Naive thymus-derived CD4-positive, alpha-beta T cell (primary cell): ENCODE data around the gene APOD. TPM values are rescaled to one million over a fixed set of nuclear protein-coding genes. Genes with fewer than 3 reads are reported as not detected.
"Not testable (repeated sequence)": the region's sequence is repeated elsewhere in the genome, so short reads cannot be mapped to it uniquely, and the experiment has no call there.

ENCODE experiments used
- ATAC-seq: fragments of 150-1000 bp; cut with Tn5 transposase; 2 replicates; pipeline ENCODE4 v1.10.0; 2021; ENCODE audit warnings: mild to moderate bottlenecking, moderate library complexity
- CTCF ChIA-PET: fragments of 350-600 bp; sonication (Branson Sonifier 250); formaldehyde crosslinking; loops from one replicate; lab custom pipeline; 2021; ENCODE audit warnings: antibody characterized with exemption; lab: Charles Lee
- POLR2A ChIA-PET: fragments of 350-600 bp; sonication (Branson Sonifier 250); formaldehyde crosslinking; loops from one replicate; lab custom pipeline; 2021; ENCODE audit warnings: antibody characterized with exemption, inconsistent platforms; lab: Charles Lee
- DNase-seq, 9 donors: peaks; one replicate each; pipeline versions ENCODE4 v3.0.0 to v3.0.0-alpha.2; 2020 to 2022; ENCODE audit warnings: mixed read lengths in 1 of 9
- H3K27ac ChIP-seq: one replicate; pipeline ENCODE4 v1.7.0; 2013; ENCODE audit warnings: mild to moderate bottlenecking, low read depth, low read length, moderate library complexity
- H3K27me3 ChIP-seq, 2 donors: one replicate each; pipeline ENCODE4 v1.7.0; 2013; ENCODE audit warnings: low read length in 2 of 2, mild to moderate bottlenecking in 2 of 2, moderate library complexity in 2 of 2; ENCODE audit not compliant: control insufficient read depth in 2 of 2, insufficient read depth in 2 of 2
- H3K36me3 ChIP-seq, 3 experiments: 1 replicate in 2 of 3; 2 replicates in 1 of 3; pipeline ENCODE4 v1.7.0; 2013; ENCODE audit warnings: low read length in 3 of 3, mild to moderate bottlenecking in 3 of 3, moderate library complexity in 1 of 3; ENCODE audit not compliant: insufficient read depth in 3 of 3, control insufficient read depth in 2 of 3
- H3K4me1 ChIP-seq, 2 donors: one replicate each; pipeline ENCODE4 v1.7.0; 2013; ENCODE audit warnings: low read length in 2 of 2, mild to moderate bottlenecking in 2 of 2, moderate library complexity in 1 of 2; ENCODE audit not compliant: control insufficient read depth in 2 of 2, insufficient read depth in 2 of 2
- H3K4me3 ChIP-seq: 2 replicates; pipeline ENCODE4 v1.7.0; 2013; ENCODE audit warnings: mild to moderate bottlenecking, low read length
- H3K9me3 ChIP-seq, 3 experiments: 1 replicate in 2 of 3; 2 replicates in 1 of 3; pipeline ENCODE4 v1.7.0; 2013; ENCODE audit warnings: low read length in 3 of 3; ENCODE audit not compliant: control insufficient read depth in 2 of 3
- H3K27ac Mint-ChIP-seq, 9 donors: one replicate each; pipeline ENCODE4 v1.8.0; 2020 to 2022; ENCODE audit warnings: mixed read lengths in 9 of 9, mild to moderate bottlenecking in 8 of 9, moderate library complexity in 5 of 9, inconsistent platforms in 2 of 9
- H3K27me3 Mint-ChIP-seq, 5 donors: one replicate each; pipeline ENCODE4 v1.8.0; 2021 to 2022; ENCODE audit warnings: mixed read lengths in 5 of 5, mild to moderate bottlenecking in 1 of 5
- H3K36me3 Mint-ChIP-seq, 5 donors: one replicate each; pipeline ENCODE4 v1.8.0; 2020 to 2022; ENCODE audit warnings: mixed read lengths in 5 of 5, mild to moderate bottlenecking in 3 of 5, inconsistent platforms in 1 of 5
- H3K4me1 Mint-ChIP-seq, 7 donors: one replicate each; pipeline ENCODE4 v1.8.0; 2020 to 2022; ENCODE audit warnings: mixed read lengths in 7 of 7, mild to moderate bottlenecking in 3 of 7, inconsistent platforms in 1 of 7
- H3K4me3 Mint-ChIP-seq, 10 donors: one replicate each; pipeline ENCODE4 v1.8.0; 2020 to 2022; ENCODE audit warnings: mild to moderate bottlenecking in 10 of 10, mixed read lengths in 10 of 10, moderate library complexity in 6 of 10, inconsistent platforms in 2 of 10
- H3K9me3 Mint-ChIP-seq, 11 donors: one replicate each; pipeline ENCODE4 v1.8.0; 2020 to 2022; ENCODE audit warnings: mixed read lengths in 11 of 11, mild to moderate bottlenecking in 4 of 11, inconsistent platforms in 1 of 11, moderate library complexity in 1 of 11
- intact Hi-C, 2 donors: fragments of 100-400 bp; cut with micrococcal nuclease; formaldehyde crosslinking; loops; one replicate each; pipeline ENCODE4 v1.15.1; 2023
- polyA plus RNA-seq, 2 donors: library from polyadenylated mRNA; unstranded; fragments of 300-500 nt; fragmentation: Illumina TruSeq; gene quantifications; one replicate each; pipeline ENCODE4 v1.2.3, GENCODE V29; 2021
- total RNA-seq, 6 experiments: library from RNA in 5 of 6; stranded (reverse) in 5 of 6; gene quantifications; 1 replicate in 5 of 6; 2 replicates in 1 of 6; pipeline ENCODE4 v1.2.3 and lab custom pipeline; 2021 to 2026

Gene APOD
- total and polyA plus RNA-seq, 7 experiments from 2014 or later: 0.56 TPM; not detected in 6

DNA sequence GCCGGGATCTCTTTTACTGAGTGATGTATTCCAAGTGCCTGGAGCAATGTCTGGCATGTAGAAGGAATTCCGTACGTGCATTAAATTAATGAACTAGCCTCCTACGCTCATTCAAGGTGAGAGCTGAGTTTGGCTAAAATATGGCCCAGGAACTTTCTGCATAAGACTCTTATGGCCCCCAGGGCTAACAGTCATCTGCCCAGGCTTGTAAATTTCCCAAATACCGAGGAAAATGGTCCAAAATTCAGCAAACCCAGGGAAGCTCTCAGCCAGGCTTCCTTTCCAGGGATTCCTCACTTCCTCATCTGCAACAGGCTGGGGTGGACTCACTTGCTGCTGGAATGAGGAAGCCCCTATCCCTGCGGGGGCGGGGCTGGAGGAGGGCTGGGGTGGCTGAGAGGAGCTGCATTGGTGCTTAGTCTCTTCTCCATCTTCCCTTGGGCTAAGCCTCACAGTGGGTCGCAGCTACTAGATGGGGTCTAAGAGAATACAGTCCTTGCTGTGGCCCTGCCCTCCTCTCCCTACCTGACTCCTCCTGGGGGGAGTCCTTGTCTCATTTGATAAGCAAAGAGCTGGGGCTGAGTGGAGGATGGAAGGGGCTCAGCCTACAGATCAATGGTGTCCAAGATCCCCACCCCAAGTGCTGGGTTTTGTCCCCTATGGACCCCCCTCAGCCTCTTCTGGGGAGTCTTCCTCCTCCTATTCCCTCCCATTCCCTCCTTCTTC, 28.5 kb upstream of the APOD start:
- Mint-ChIP-seq H3K9me3 (peaks cover 0 to 30% (median 5%) of the 10 kb centered on the region in 11 donors), H3K4me3 (no peak overlapping the region), H3K27ac (peak overlapping the region in 6 of 9 donors; percentile 11 to 84 (median 67)), H3K27me3 (peaks cover 0 to 2% (median 0%) of the 10 kb centered on the region in 5 donors), H3K36me3 (peaks cover 0 to 30% (median 7%) of the 10 kb centered on the region in 5 donors), H3K4me1 (peaks cover 26 to 63% (median 43%) of the 10 kb centered on the region in 7 donors)
- H3K4me3 ChIP-seq: no peak overlapping the region
- DNase-seq: no peak
- H3K27me3 ChIP-seq: no peaks in the 10 kb centered on the region
- ATAC-seq: no peak
- intact Hi-C loops: loop anchor here in 1 of 2 donors (5.0 kb wide), 1 partner anchor 55 kb away; no protein-coding TSS in a partner anchor
- H3K4me1 ChIP-seq: peaks cover 6 to 23% of the 10 kb centered on the region in 2 donors
- ChIA-PET POLR2A (interaction anchor here (1.7 kb wide), 1 partner anchor 29 kb away, joined by 4 read pairs; the partner anchor contains the start of gene APOD), CTCF (interaction anchor here (0.6 kb wide), 1 partner anchor 282 kb away, joined by 5 read pairs; no protein-coding TSS in a partner anchor)
- no peak overlapping the region for H3K27ac ChIP-seq
- no peaks in the 10 kb centered on the region for H3K36me3 ChIP-seq
- H3K9me3 ChIP-seq: peaks cover 0 to 4% (median 0%) of the 10 kb centered on the region in 3 experiments

DNA sequence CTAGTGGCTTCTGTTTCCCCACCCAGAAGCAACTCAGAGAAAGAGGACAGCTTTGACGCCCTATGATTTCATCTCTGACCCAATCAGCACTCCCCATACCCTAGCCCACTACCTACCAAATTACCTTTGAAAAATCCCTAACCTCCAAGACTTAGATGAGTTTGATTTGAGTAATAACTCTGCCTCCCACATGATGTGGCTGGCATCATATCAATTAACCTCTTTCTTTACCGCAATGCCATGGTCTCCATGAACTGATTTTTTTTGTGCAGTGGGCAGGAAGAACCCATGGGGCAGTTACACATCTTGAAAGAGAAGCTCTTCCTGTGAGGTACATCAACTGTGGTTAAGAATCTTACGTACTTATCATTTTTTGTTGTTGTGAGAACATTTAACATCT, 25.5 kb upstream of the APOD start:
- Mint-ChIP-seq H3K36me3 (peaks cover 0 to 40% (median 10%) of the 10 kb centered on the region in 5 donors), H3K4me3 (peak overlapping the region in 9 of 10 donors; percentile 12 to 70 (median 59)), H3K4me1 (peaks cover 23 to 55% (median 33%) of the 10 kb centered on the region in 7 donors), H3K27me3 (peaks cover 0 to 2% (median 0%) of the 10 kb centered on the region in 5 donors), H3K27ac (peak overlapping the region in 8 of 9 donors; percentile 62 to 91 (median 84)), H3K9me3 (peaks cover 0 to 38% (median 13%) of the 10 kb centered on the region in 11 donors)
- no peak overlapping the region for H3K4me3 ChIP-seq
- ATAC-seq (peak; percentile 95), DNase-seq (peak in 7 of 9 donors; percentile 57 to 87 (median 80))
- CTCF ChIA-PET: interaction anchor here (0.6 kb wide), 1 partner anchor 390 kb away, joined by 6 read pairs; no protein-coding TSS in a partner anchor
- POLR2A ChIA-PET: interaction anchor here (0.6 to 0.8 kb wide), 4 partner anchors 55 to 393 kb away, joined by 3 to 4 read pairs (median 3); no protein-coding TSS in a partner anchor
- intact Hi-C loops: loop anchor here in 1 of 2 donors (5.0 kb wide), 1 partner anchor 243 kb away; no protein-coding TSS in a partner anchor
- peaks cover 6 to 20% of the 10 kb centered on the region in 2 donors for H3K4me1 ChIP-seq
- H3K27me3 ChIP-seq: no peaks in the 10 kb centered on the region
- no peak overlapping the region for H3K27ac ChIP-seq
- H3K36me3 ChIP-seq: no peaks in the 10 kb centered on the region
- peaks cover 0 to 9% (median 0%) of the 10 kb centered on the region in 3 experiments for H3K9me3 ChIP-seq

- Mint-ChIP-seq H3K36me3 (peaks cover 0 to 14% (median 0%) of the 10 kb centered on the region in 5 donors), H3K9me3 (peaks cover 0 to 14% (median 5%) of the 10 kb centered on the region in 11 donors)
- H3K27ac Mint-ChIP-seq, H3K4me3 Mint-ChIP-seq, H3K36me3 ChIP-seq, H3K27me3 Mint-ChIP-seq, H3K27me3 ChIP-seq, H3K27ac ChIP-seq, H3K4me1 Mint-ChIP-seq, H3K4me1 ChIP-seq, H3K4me3 ChIP-seq, H3K9me3 ChIP-seq, DNase-seq, CTCF ChIA-PET, ATAC-seq: not testable (repeated sequence)
- POLR2A ChIA-PET: interaction anchor here (0.6 kb wide), 1 partner anchor 8 kb away, joined by 3 read pairs; no protein-coding TSS in a partner anchor
- intact Hi-C loops: loop anchor here in 1 of 2 donors (5.0 kb wide), 1 partner anchor 214 kb away; no protein-coding TSS in a partner anchor
Measured at GRCh38 chr3:195601785-195602184, 18.0 kb upstream of the APOD start.

DNA sequence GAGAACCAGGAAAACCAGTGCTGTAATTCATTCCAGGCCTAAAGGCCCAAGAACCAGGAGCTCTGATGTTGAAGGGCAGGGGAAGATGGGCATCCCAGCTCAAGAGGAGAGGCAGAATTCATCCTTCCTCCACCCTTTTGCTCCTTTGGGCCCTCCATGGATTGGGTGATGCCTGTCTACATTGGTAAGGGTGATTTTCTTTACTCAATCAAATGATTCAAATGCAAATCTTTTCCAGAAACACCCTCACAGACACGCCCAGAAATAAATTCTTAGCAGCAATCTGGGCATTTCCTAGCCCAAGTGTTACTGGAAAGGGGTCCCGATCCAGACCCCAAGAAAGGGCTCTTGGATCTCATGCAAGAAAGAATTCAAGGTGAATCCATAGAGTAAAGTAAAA, 17.6 kb upstream of the APOD start:
- intact Hi-C loops: loop anchor here in 1 of 2 donors (5.0 kb wide), 1 partner anchor 214 kb away; no protein-coding TSS in a partner anchor
- CTCF ChIA-PET: no interaction called here
- Histone ChIP-seq H3K36me3 (no peaks in the 10 kb centered on the region), H3K27me3 (no peaks in the 10 kb centered on the region), H3K27ac (no peak overlapping the region), H3K4me3 (no peak overlapping the region), H3K9me3 (no peaks in the 10 kb centered on the region), H3K4me1 (no peaks in the 10 kb centered on the region)
- H3K9me3 Mint-ChIP-seq: peaks cover 0 to 14% (median 1%) of the 10 kb centered on the region in 11 donors
- H3K36me3 Mint-ChIP-seq: peaks cover 0 to 12% (median 0%) of the 10 kb centered on the region in 5 donors
- POLR2A ChIA-PET: interaction anchor here (0.6 kb wide), 1 partner anchor 9 kb away, joined by 3 read pairs; no protein-coding TSS in a partner anchor
- H3K27me3 Mint-ChIP-seq: no peaks in the 10 kb centered on the region
- DNase-seq (no peak), ATAC-seq (no peak)
- H3K27ac Mint-ChIP-seq: no peak overlapping the region
- no peak overlapping the region for H3K4me3 Mint-ChIP-seq
- peaks cover 0 to 5% (median 0%) of the 10 kb centered on the region in 7 donors for H3K4me1 Mint-ChIP-seq

GRCh38 chr3:195599926-195600325, 16.2 kb upstream of the APOD start:
- peaks cover 0 to 12% (median 0%) of the 10 kb centered on the region in 11 donors for H3K9me3 Mint-ChIP-seq
- H3K27ac ChIP-seq, H3K4me1 Mint-ChIP-seq, DNase-seq, H3K36me3 ChIP-seq, H3K4me3 ChIP-seq, H3K36me3 Mint-ChIP-seq, H3K4me1 ChIP-seq, H3K27me3 ChIP-seq, H3K4me3 Mint-ChIP-seq, POLR2A ChIA-PET, H3K27ac Mint-ChIP-seq, ATAC-seq, H3K9me3 ChIP-seq, H3K27me3 Mint-ChIP-seq: not testable (repeated sequence)
- intact Hi-C loops: loop anchor here in 1 of 2 donors (5.0 kb wide), 1 partner anchor 213 kb away; no protein-coding TSS in a partner anchor
- CTCF ChIA-PET: interaction anchor here (0.7 kb wide), 1 partner anchor 50 kb away, joined by 6 read pairs; no protein-coding TSS in a partner anchor

GRCh38 chr3:195599516-195599915, 15.8 kb upstream of the APOD start:
- H3K4me3 ChIP-seq, H3K27me3 ChIP-seq, H3K4me3 Mint-ChIP-seq, intact Hi-C loops, H3K27ac Mint-ChIP-seq, H3K27me3 Mint-ChIP-seq, H3K36me3 Mint-ChIP-seq, H3K27ac ChIP-seq, POLR2A ChIA-PET, ATAC-seq, H3K9me3 ChIP-seq, H3K4me1 Mint-ChIP-seq, H3K36me3 ChIP-seq, H3K4me1 ChIP-seq, DNase-seq: not testable (repeated sequence)
- peaks cover 0 to 11% (median 0%) of the 10 kb centered on the region in 11 donors for H3K9me3 Mint-ChIP-seq
- CTCF ChIA-PET: interaction anchor here (0.7 kb wide), 1 partner anchor 49 kb away, joined by 6 read pairs; no protein-coding TSS in a partner anchor
